Nephron (organoid): ENCODE measurements around the gene FAM20C.
A peak's percentile ranks its signal among the peaks of the same experiment; 100 is the strongest.

Experiments used
- H3K27ac Mint-ChIP-seq, 3 experiments: 2 replicates each; pipeline ENCODE4 v1.8.0; 2020; ENCODE audit warnings: mixed read lengths in 3 of 3, mild to moderate bottlenecking in 2 of 3, moderate library complexity in 1 of 3
- H3K27me3 Mint-ChIP-seq: 2 replicates; pipeline ENCODE4 v1.8.0; 2021; ENCODE audit warnings: low read depth, mild to moderate bottlenecking, moderate library complexity, mixed read lengths
- H3K36me3 Mint-ChIP-seq: 2 replicates; pipeline ENCODE4 v1.8.0; 2020; ENCODE audit warnings: low read depth, mixed read lengths
- H3K4me1 Mint-ChIP-seq: 2 replicates; pipeline ENCODE4 v1.8.0; 2020; ENCODE audit warnings: mixed read lengths
- H3K4me3 Mint-ChIP-seq, 3 experiments: 2 replicates each; pipeline ENCODE4 v1.8.0; 2020; ENCODE audit warnings: mild to moderate bottlenecking in 3 of 3, mixed read lengths in 3 of 3, moderate library complexity in 2 of 3
- H3K9me3 Mint-ChIP-seq: 2 replicates; pipeline ENCODE4 v1.8.0; 2020; ENCODE audit warnings: mixed read lengths
- TF ChIP-seq, protein P1 (sequence below), 3 experiments: fragments of 200-600 bp; sonication (generic); IDR thresholded peaks; one replicate each; pipeline ENCODE4 v1.5.0; 2021; ENCODE audit warnings: antibody characterized with exemption in 3 of 3; ENCODE audit not compliant: unreplicated experiment in 3 of 3

The FAM20C gene

DNA sequence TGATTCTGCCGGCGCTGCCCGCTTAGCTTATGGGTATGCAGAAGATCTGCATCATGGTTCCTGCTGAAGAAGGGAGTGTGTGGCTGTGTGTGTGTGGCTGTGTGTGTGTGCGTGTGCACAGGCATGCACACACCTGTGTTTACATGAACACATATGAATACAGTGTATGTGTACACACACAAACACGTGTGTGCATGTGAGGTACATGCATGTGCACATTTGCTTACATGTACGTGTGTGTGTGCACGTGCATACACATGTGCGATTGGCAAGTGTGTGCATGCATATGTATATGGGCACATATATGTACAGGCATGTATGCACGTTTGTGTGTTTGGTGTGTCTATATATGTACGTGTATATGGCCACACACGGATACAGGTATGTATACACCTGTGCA, 16.4 kb upstream of the FAM20C start:
- TF ChIP-seq, protein P1, sequence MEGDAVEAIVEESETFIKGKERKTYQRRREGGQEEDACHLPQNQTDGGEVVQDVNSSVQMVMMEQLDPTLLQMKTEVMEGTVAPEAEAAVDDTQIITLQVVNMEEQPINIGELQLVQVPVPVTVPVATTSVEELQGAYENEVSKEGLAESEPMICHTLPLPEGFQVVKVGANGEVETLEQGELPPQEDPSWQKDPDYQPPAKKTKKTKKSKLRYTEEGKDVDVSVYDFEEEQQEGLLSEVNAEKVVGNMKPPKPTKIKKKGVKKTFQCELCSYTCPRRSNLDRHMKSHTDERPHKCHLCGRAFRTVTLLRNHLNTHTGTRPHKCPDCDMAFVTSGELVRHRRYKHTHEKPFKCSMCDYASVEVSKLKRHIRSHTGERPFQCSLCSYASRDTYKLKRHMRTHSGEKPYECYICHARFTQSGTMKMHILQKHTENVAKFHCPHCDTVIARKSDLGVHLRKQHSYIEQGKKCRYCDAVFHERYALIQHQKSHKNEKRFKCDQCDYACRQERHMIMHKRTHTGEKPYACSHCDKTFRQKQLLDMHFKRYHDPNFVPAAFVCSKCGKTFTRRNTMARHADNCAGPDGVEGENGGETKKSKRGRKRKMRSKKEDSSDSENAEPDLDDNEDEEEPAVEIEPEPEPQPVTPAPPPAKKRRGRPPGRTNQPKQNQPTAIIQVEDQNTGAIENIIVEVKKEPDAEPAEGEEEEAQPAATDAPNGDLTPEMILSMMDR (IDR thresholded peaks at IDR 0.05; ENCODE audit: unreplicated experiment in 3 of 3): no peak
- no peak overlapping the region for H3K4me3 Mint-ChIP-seq
- H3K27me3 Mint-ChIP-seq: peaks cover 19% of the 10 kb centered on the region
- peak overlapping the region in 1 of 3 experiments; percentile 67 for H3K27ac Mint-ChIP-seq
- peaks cover 35% of the 10 kb centered on the region for H3K4me1 Mint-ChIP-seq
- H3K9me3 Mint-ChIP-seq: no peaks in the 10 kb centered on the region
- no peaks in the 10 kb centered on the region for H3K36me3 Mint-ChIP-seq

DNA sequence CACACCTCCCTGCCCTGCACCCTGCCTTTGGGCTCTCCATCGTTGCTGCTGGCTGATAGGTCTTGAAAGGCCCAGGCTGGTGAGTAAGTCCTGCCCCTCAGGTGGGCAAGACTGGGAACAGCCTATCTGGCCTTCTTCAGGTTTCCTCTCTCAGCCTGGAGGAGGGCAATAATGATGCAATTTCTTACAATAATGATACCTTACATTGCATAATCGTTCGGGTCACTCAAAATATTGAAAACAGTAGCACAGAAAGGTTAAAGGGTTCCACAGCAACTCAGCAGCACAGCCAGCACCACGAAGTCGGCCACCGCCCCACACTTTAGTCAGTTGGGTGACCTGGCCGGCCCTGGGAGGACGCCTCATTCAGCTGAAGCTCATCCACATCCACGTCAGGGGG, 16.0 kb upstream of the FAM20C start:
- Mint-ChIP-seq H3K4me1 (peaks cover 35% of the 10 kb centered on the region), H3K4me3 (no peak overlapping the region), H3K27me3 (peaks cover 19% of the 10 kb centered on the region), H3K9me3 (no peaks in the 10 kb centered on the region), H3K36me3 (no peaks in the 10 kb centered on the region), H3K27ac (no peak overlapping the region)
- TF ChIP-seq, protein P1 (IDR thresholded peaks at IDR 0.05; ENCODE audit: unreplicated experiment in 3 of 3): no peak

DNA sequence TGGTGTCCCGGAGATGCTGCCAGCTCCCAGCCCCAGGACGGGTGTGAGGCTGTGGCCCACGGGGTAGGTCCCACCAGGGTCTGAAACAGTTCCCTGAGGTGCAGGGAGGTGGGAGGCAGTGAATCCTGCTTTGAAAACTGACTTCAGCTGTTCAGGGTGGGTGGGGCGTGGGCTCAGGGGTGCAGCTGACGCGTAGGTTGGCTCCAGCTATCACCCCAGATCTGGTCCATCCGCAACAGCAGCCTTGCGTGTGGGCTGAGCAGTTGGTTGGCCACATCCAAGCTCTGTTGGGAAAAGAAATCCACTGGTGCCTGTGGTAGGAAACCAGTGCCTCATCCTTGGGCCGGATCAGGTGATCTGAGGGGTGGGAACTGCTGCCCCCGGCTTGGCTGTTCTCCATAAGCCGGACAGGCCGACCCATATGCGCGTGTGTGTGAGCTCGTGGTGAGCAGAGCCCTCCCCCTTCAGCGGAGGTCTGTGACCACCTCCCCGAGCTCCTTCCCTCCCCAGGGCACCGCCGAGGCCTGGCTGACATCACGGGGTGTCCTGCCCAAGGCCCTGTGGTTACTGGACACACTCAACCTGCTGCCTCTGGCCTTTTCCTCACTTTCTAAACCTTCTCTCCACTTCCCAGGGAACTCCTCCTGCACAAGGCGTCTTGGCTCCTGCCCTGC, 15.4 kb upstream of the FAM20C start:
- peaks cover 31% of the 10 kb centered on the region for H3K4me1 Mint-ChIP-seq
- TF ChIP-seq, protein P1 (IDR thresholded peaks at IDR 0.05; ENCODE audit: unreplicated experiment in 3 of 3): no peak
- H3K9me3 Mint-ChIP-seq: no peaks in the 10 kb centered on the region
- no peak overlapping the region for H3K27ac Mint-ChIP-seq
- H3K27me3 Mint-ChIP-seq: peaks cover 22% of the 10 kb centered on the region
- no peak overlapping the region for H3K4me3 Mint-ChIP-seq
- no peaks in the 10 kb centered on the region for H3K36me3 Mint-ChIP-seq

DNA sequence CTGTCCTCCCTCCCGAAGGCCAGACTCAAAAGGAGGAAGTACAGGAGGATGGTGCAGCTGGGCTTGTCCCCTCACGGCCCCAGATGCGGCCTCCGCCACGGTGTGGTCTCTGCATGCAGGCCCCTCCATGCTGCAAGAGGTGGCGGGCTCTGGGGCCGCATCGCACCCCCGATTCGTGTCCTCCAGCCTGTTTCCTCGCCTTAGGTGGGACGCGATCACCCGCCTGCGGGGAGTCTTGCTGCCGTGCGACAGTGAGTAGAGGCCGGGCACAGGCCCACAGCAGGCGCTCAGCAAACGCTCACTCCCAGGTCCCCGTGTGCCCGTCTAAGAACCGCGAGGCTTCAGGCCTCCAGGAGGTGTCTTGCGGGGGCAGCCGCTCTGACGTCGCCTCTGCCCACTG, 13.9 kb upstream of the FAM20C start:
- TF ChIP-seq, protein P1 (IDR thresholded peaks at IDR 0.05; ENCODE audit: unreplicated experiment in 3 of 3): no peak
- Mint-ChIP-seq H3K27ac (no peak overlapping the region), H3K27me3 (peaks cover 23% of the 10 kb centered on the region), H3K9me3 (no peaks in the 10 kb centered on the region), H3K4me1 (peaks cover 28% of the 10 kb centered on the region), H3K36me3 (no peaks in the 10 kb centered on the region), H3K4me3 (no peak overlapping the region)

DNA sequence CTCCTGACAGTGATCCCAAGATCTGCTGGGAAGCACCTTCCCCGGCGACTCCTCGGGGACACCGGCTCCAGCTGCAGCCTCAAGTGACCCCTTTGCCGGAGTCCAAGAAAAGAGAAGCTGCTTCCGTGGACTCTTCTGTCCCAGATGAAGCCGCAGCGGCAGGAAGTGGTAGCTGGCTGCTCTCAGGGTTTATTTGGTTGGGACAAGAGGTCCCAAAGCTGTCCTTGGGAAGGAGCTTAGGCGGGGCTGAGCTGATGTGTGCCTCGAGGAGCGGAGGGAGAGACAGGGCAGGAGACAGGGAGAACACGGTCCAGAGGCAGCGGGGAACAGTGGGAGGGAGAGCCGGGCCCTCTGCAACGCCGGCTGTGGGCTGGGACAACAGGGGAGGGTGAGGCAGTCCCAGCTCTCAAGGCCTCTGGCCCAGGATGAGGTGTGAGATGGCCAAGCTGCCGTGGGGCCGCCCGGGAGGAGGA, 13.1 kb upstream of the FAM20C start:
- H3K27me3 Mint-ChIP-seq: peaks cover 23% of the 10 kb centered on the region
- H3K36me3 Mint-ChIP-seq: no peaks in the 10 kb centered on the region
- TF ChIP-seq, protein P1 (IDR thresholded peaks at IDR 0.05; ENCODE audit: unreplicated experiment in 3 of 3): no peak
- H3K9me3 Mint-ChIP-seq: no peaks in the 10 kb centered on the region
- peak overlapping the region; percentile 18 to 81 (median 49) for H3K27ac Mint-ChIP-seq
- peaks cover 35% of the 10 kb centered on the region for H3K4me1 Mint-ChIP-seq
- H3K4me3 Mint-ChIP-seq: peak overlapping the region in 1 of 3 experiments; percentile 50
